Heart left ventricle (tissue), 13 donors: ENCODE measurements around the gene FILIP1.

Source experiments
- CTCF ChIP-seq, 12 donors: fragments of 200-600 bp; sonication (generic) in 4 of 12; IDR thresholded peaks; one replicate each; pipeline versions ENCODE4 v1.5.0 to v1.8.0; 2018 to 2022; ENCODE audit warnings: antibody characterized with exemption in 12 of 12, mild to moderate bottlenecking in 5 of 12
- POLR2A ChIP-seq, 2 donors: fragments of 450-650 bp; IDR thresholded peaks; one replicate each; pipeline ENCODE4 v1.6.1; 2017; ENCODE audit warnings: antibody characterized with exemption in 2 of 2, mild to moderate bottlenecking in 2 of 2, moderate library complexity in 2 of 2
- donor health status: ischemic (EF 13 %, LVEDD 7.1; RV severe dilation, severe dysfunction).
- donor health status: DM: no; HTN: yes; CAD: no.
- donor health status: DM: no; HTN: no; CAD: no.
- donor health status: ischemic (EF 25% LVEDD 6.9; RV normal size, moderate dysfunction).
- donor health status: ischemic (EF 25% LVEDD 5.7; RV mildly dilated, moderate dysfunction).
- donor health status: ischemic (EF 35%, LVEDD 5.7; RV mildly dilated, moderate dysfunction).
- donor health status: nonischemic (EF 11% LVEDD 7.7; RV severe dilation, severe dysfunction).
- donor health status: DM: yes; HTN: yes; CAD: no.
- donor health status: PGD.
- donor health status: ischemic (EF 29% LVEDD 5.4; RV normal size, mild dysfunction).
- donor health status: nonischemic (EF 23%, LVEDD 6.1; RV moderate dilation, normal function).

GRCh38 chr6:75351570-75351969 is 142.0 kb downstream of the FILIP1 start:
- TF ChIP-seq CTCF (IDR thresholded peaks at IDR 0.05) (no peak), POLR2A (IDR thresholded peaks at IDR 0.05) (no peak)
